WTC11 (cell line): Measurements from ENCODE around the gene SLC17A2. TPM values are rescaled to one million over a fixed set of nuclear protein-coding genes. Genes with fewer than 3 reads are reported as not detected.

Experiments used
- ATAC-seq: fragments of 200-7000 bp; cut with Tn5 transposase; 2 replicates; pipeline ENCODE4 v1.10.0; 2021; ENCODE audit warnings: mild to moderate bottlenecking, moderate library complexity
- CTCF ChIA-PET: fragments of 300-600 bp; sonication (Branson Sonifier 250); formaldehyde crosslinking; loops from one replicate; lab custom pipeline; 2021; ENCODE audit warnings: antibody characterized with exemption; lab: Charles Lee
- POLR2A ChIA-PET: fragments of 350-600 bp; sonication (Branson Sonifier 250); formaldehyde crosslinking; loops from one replicate; lab custom pipeline; 2021; ENCODE audit warnings: antibody characterized with exemption; lab: Charles Lee
- DNase-seq: peaks from one replicate; pipeline ENCODE4 v3.0.0; 2021; ENCODE audit warnings: low spot score
- H3K27ac Mint-ChIP-seq: 2 replicates; pipeline ENCODE4 v1.8.0; 2021; ENCODE audit warnings: mixed read lengths
- H3K27me3 Mint-ChIP-seq: 2 replicates; pipeline ENCODE4 v1.8.0; 2021; ENCODE audit warnings: low read depth, mild to moderate bottlenecking, moderate library complexity, mixed read lengths
- H3K36me3 Mint-ChIP-seq: 2 replicates; pipeline ENCODE4 v1.8.0; 2021; ENCODE audit warnings: mixed read lengths
- H3K4me1 Mint-ChIP-seq: 2 replicates; pipeline ENCODE4 v1.8.0; 2022; ENCODE audit warnings: mixed read lengths
- H3K4me3 Mint-ChIP-seq: 2 replicates; pipeline ENCODE4 v1.8.0; 2021; ENCODE audit warnings: mild to moderate bottlenecking, moderate library complexity, mixed read lengths
- H3K9me3 Mint-ChIP-seq: 2 replicates; pipeline ENCODE4 v1.8.0; 2021; ENCODE audit warnings: mixed read lengths
- ESRRA ChIP-seq: sonication (generic); formaldehyde crosslinking; IDR thresholded peaks from 2 replicates; pipeline ENCODE4 v1.8.1; 2022; ENCODE audit warnings: mild to moderate bottlenecking, missing genetic modification reagents, borderline replicate concordance
- JAZF1 ChIP-seq: fragments of 250-450 bp; sonication (Bioruptor Pico); IDR thresholded peaks from 2 replicates; pipeline ENCODE4 v1.9.0; 2021; ENCODE audit warnings: moderate library complexity, mild to moderate bottlenecking, inconsistent platforms
- NFYB ChIP-seq: sonication (generic); formaldehyde crosslinking; conservative IDR thresholded peaks from 2 replicates; pipeline ENCODE4 v1.8.0; 2022; ENCODE audit warnings: low read depth, missing genetic modification reagents
- NR3C1 ChIP-seq: sonication (generic); formaldehyde crosslinking; conservative IDR thresholded peaks from 2 replicates; pipeline ENCODE4 v1.8.1; 2023; ENCODE audit warnings: low read depth, mild to moderate bottlenecking, missing genetic modification reagents
- SOX15 ChIP-seq: fragments of 250-450 bp; sonication (Bioruptor Pico); IDR thresholded peaks from 2 replicates; pipeline ENCODE4 v1.9.0; 2021; ENCODE audit warnings: mild to moderate bottlenecking
- ZNF121 ChIP-seq: sonication (generic); formaldehyde crosslinking; IDR thresholded peaks from 2 replicates; pipeline ENCODE4 v1.8.0; 2023; ENCODE audit warnings: missing genetic modification reagents
- ZNF423 ChIP-seq: fragments of 250-450 bp; sonication (Bioruptor Pico); IDR thresholded peaks from 2 replicates; pipeline ENCODE4 v2.1.2; 2022; ENCODE audit warnings: mild to moderate bottlenecking, moderate library complexity
- total RNA-seq: library from RNA; stranded (reverse); gene quantifications from 3 replicates; pipeline ENCODE4 v1.2.3, GENCODE V29; 2021
- TF ChIP-seq, protein P1 (sequence below): sonication (generic); formaldehyde crosslinking; IDR thresholded peaks from 2 replicates; pipeline ENCODE4 v1.8.1; 2023; ENCODE audit warnings: mild to moderate bottlenecking, missing genetic modification reagents, borderline replicate concordance
- TF ChIP-seq, protein P2 (sequence below): sonication (generic); formaldehyde crosslinking; IDR thresholded peaks from 2 replicates; pipeline ENCODE4 v1.8.0; 2022; ENCODE audit warnings: missing genetic modification reagents
- TF ChIP-seq, protein P3 (sequence below): sonication (generic); formaldehyde crosslinking; IDR thresholded peaks from 2 replicates; pipeline ENCODE4 v1.8.1; 2023; ENCODE audit warnings: mild to moderate bottlenecking, missing genetic modification reagents, moderate library complexity
- TF ChIP-seq, protein P4 (sequence below): sonication (generic); formaldehyde crosslinking; IDR thresholded peaks from 2 replicates; pipeline ENCODE4 v1.8.0; 2023; ENCODE audit warnings: missing genetic modification reagents, mild to moderate bottlenecking, borderline replicate concordance
- TF ChIP-seq, protein P5 (sequence below): sonication (generic); formaldehyde crosslinking; IDR thresholded peaks from 2 replicates; pipeline ENCODE4 v1.8.1; 2022; ENCODE audit warnings: missing genetic modification reagents, borderline replicate concordance

Gene SLC17A2
- total RNA-seq, 1 experiment from 2014 or later: not detected

DNA sequence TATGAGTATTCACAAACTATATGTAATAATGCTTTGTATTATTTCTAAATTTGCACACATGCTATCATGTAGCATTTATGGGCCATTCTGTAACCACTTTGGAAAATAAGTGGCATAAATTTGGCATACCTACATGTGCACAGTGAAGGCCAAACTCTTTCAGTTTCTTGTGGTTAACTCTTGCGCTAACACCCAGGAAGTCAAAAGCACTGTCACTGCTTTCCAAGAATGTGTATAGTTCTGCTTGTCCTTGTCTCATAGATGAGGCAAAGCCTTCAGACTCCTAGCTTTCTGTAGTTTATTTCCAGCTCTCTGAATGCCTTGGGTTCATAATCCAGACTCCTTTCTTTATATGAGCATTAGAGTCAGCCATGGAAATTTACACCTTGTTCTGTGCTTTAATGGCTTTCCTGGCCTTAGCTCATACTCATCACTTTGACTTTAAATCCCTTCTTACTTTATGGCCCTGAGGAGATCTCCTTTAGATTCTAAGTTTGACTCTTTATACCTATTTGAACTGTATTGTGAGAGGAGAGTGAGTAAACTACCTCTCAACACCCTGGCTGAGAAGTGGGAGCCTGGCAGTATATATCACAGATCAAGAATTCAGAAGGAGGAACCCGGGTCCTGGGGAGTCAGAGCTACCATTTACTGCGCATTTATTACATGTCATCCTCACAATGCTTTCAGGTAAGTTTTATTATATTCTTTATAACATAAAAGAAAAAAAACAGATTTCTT, 55.5 kb downstream of the SLC17A2 start:
- no peaks in the 10 kb centered on the region for H3K36me3 Mint-ChIP-seq
- ATAC-seq (no peak), DNase-seq (no peak)
- H3K4me3 Mint-ChIP-seq: no peak overlapping the region
- H3K4me1 Mint-ChIP-seq: no peaks in the 10 kb centered on the region
- H3K27me3 Mint-ChIP-seq: peaks cover 5% of the 10 kb centered on the region
- TF ChIP-seq, protein P1, sequence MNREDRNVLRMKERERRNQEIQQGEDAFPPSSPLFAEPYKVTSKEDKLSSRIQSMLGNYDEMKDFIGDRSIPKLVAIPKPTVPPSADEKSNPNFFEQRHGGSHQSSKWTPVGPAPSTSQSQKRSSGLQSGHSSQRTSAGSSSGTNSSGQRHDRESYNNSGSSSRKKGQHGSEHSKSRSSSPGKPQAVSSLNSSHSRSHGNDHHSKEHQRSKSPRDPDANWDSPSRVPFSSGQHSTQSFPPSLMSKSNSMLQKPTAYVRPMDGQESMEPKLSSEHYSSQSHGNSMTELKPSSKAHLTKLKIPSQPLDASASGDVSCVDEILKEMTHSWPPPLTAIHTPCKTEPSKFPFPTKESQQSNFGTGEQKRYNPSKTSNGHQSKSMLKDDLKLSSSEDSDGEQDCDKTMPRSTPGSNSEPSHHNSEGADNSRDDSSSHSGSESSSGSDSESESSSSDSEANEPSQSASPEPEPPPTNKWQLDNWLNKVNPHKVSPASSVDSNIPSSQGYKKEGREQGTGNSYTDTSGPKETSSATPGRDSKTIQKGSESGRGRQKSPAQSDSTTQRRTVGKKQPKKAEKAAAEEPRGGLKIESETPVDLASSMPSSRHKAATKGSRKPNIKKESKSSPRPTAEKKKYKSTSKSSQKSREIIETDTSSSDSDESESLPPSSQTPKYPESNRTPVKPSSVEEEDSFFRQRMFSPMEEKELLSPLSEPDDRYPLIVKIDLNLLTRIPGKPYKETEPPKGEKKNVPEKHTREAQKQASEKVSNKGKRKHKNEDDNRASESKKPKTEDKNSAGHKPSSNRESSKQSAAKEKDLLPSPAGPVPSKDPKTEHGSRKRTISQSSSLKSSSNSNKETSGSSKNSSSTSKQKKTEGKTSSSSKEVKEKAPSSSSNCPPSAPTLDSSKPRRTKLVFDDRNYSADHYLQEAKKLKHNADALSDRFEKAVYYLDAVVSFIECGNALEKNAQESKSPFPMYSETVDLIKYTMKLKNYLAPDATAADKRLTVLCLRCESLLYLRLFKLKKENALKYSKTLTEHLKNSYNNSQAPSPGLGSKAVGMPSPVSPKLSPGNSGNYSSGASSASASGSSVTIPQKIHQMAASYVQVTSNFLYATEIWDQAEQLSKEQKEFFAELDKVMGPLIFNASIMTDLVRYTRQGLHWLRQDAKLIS (CRISPR knock-in tag): no peak
- TF ChIP-seq JAZF1: no peak
- TF ChIP-seq ESRRA (CRISPR knock-in tag): no peak
- TF ChIP-seq, protein P2, sequence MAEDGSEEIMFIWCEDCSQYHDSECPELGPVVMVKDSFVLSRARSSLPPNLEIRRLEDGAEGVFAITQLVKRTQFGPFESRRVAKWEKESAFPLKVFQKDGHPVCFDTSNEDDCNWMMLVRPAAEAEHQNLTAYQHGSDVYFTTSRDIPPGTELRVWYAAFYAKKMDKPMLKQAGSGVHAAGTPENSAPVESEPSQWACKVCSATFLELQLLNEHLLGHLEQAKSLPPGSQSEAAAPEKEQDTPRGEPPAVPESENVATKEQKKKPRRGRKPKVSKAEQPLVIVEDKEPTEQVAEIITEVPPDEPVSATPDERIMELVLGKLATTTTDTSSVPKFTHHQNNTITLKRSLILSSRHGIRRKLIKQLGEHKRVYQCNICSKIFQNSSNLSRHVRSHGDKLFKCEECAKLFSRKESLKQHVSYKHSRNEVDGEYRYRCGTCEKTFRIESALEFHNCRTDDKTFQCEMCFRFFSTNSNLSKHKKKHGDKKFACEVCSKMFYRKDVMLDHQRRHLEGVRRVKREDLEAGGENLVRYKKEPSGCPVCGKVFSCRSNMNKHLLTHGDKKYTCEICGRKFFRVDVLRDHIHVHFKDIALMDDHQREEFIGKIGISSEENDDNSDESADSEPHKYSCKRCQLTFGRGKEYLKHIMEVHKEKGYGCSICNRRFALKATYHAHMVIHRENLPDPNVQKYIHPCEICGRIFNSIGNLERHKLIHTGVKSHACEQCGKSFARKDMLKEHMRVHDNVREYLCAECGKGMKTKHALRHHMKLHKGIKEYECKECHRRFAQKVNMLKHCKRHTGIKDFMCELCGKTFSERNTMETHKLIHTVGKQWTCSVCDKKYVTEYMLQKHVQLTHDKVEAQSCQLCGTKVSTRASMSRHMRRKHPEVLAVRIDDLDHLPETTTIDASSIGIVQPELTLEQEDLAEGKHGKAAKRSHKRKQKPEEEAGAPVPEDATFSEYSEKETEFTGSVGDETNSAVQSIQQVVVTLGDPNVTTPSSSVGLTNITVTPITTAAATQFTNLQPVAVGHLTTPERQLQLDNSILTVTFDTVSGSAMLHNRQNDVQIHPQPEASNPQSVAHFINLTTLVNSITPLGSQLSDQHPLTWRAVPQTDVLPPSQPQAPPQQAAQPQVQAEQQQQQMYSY (CRISPR knock-in tag): no peak
- TF ChIP-seq, protein P3, sequence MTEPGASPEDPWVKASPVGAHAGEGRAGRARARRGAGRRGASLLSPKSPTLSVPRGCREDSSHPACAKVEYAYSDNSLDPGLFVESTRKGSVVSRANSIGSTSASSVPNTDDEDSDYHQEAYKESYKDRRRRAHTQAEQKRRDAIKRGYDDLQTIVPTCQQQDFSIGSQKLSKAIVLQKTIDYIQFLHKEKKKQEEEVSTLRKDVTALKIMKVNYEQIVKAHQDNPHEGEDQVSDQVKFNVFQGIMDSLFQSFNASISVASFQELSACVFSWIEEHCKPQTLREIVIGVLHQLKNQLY (CRISPR knock-in tag): no peak
- no peak for TF ChIP-seq ZNF423 (CRISPR knock-in tag)
- no peak for TF ChIP-seq SOX15 (CRISPR knock-in tag)
- TF ChIP-seq NR3C1 (CRISPR knock-in tag): no peak
- no peak for TF ChIP-seq ZNF121 (CRISPR knock-in tag)
- TF ChIP-seq NFYB (CRISPR knock-in tag): no peak
- TF ChIP-seq, protein P4, sequence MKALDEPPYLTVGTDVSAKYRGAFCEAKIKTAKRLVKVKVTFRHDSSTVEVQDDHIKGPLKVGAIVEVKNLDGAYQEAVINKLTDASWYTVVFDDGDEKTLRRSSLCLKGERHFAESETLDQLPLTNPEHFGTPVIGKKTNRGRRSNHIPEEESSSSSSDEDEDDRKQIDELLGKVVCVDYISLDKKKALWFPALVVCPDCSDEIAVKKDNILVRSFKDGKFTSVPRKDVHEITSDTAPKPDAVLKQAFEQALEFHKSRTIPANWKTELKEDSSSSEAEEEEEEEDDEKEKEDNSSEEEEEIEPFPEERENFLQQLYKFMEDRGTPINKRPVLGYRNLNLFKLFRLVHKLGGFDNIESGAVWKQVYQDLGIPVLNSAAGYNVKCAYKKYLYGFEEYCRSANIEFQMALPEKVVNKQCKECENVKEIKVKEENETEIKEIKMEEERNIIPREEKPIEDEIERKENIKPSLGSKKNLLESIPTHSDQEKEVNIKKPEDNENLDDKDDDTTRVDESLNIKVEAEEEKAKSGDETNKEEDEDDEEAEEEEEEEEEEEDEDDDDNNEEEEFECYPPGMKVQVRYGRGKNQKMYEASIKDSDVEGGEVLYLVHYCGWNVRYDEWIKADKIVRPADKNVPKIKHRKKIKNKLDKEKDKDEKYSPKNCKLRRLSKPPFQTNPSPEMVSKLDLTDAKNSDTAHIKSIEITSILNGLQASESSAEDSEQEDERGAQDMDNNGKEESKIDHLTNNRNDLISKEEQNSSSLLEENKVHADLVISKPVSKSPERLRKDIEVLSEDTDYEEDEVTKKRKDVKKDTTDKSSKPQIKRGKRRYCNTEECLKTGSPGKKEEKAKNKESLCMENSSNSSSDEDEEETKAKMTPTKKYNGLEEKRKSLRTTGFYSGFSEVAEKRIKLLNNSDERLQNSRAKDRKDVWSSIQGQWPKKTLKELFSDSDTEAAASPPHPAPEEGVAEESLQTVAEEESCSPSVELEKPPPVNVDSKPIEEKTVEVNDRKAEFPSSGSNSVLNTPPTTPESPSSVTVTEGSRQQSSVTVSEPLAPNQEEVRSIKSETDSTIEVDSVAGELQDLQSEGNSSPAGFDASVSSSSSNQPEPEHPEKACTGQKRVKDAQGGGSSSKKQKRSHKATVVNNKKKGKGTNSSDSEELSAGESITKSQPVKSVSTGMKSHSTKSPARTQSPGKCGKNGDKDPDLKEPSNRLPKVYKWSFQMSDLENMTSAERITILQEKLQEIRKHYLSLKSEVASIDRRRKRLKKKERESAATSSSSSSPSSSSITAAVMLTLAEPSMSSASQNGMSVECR (CRISPR knock-in tag): no peak
- TF ChIP-seq, protein P5, sequence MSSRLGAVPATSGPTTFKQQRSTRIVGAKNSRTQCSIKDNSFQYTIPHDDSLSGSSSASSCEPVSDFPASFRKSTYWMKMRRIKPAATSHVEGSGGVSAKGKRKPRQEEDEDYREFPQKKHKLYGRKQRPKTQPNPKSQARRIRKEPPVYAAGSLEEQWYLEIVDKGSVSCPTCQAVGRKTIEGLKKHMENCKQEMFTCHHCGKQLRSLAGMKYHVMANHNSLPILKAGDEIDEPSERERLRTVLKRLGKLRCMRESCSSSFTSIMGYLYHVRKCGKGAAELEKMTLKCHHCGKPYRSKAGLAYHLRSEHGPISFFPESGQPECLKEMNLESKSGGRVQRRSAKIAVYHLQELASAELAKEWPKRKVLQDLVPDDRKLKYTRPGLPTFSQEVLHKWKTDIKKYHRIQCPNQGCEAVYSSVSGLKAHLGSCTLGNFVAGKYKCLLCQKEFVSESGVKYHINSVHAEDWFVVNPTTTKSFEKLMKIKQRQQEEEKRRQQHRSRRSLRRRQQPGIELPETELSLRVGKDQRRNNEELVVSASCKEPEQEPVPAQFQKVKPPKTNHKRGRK (CRISPR knock-in tag): no peak
- no peak overlapping the region for H3K27ac Mint-ChIP-seq
- ChIA-PET CTCF (no interaction called here), POLR2A (no interaction called here)
- H3K9me3 Mint-ChIP-seq: no peaks in the 10 kb centered on the region
